Stimulated activated effector memory CD8-positive, alpha-beta T cell treated with anti-CD3 and anti-CD28 coated beads, Interleukin-12 subunit alpha, Interleukin-12 subunit beta, amount 100 ng/mL, for 72 hours (primary cell): ENCODE measurements around the gene LYPD6.
A peak's percentile ranks its signal among the peaks of the same experiment; 100 is the strongest.

Experiments
- ATAC-seq: fragments of 150-1000 bp; cut with Tn5 transposase; 2 replicates; pipeline ENCODE4 v1.10.0; 2021
- DNase-seq, 2 donors: peaks; one replicate each; pipeline ENCODE4 v3.0.0; 2021 to 2022; ENCODE audit warnings: low spot score in 2 of 2
- H3K27ac Mint-ChIP-seq: one replicate; pipeline ENCODE4 v1.8.0; 2022; ENCODE audit warnings: mild to moderate bottlenecking, mixed read lengths
- H3K36me3 Mint-ChIP-seq: one replicate; pipeline ENCODE4 v1.8.0; 2022; ENCODE audit warnings: mild to moderate bottlenecking, mixed read lengths
- H3K4me1 Mint-ChIP-seq: one replicate; pipeline ENCODE4 v1.8.0; 2022; ENCODE audit warnings: mixed read lengths
- H3K4me3 Mint-ChIP-seq: one replicate; pipeline ENCODE4 v1.8.0; 2022; ENCODE audit warnings: mild to moderate bottlenecking, mixed read lengths
- H3K9me3 Mint-ChIP-seq: one replicate; pipeline ENCODE4 v1.8.0; 2022; ENCODE audit warnings: mixed read lengths

Gene LYPD6

DNA sequence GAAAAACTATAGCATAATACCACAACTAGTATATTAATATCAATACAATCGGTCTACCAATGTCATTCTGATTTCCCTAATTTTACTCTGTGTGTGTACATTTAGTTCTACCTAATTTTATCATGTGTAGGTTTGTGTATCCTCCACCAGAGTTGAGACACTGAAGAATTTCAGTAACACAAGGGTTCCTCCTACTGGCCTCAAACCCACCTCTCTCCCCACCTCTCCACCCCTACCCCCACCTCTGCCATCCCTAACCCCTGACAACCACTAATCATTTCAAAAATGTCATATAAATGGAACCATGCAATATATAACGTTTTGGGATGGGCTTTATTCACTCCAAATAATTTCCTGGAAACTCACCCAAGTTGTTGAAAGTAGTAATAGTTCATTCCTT lies 117.9 kb downstream of the LYPD6 start:
- Mint-ChIP-seq H3K27ac (no peak overlapping the region), H3K4me1 (no peaks in the 10 kb centered on the region), H3K9me3 (no peaks in the 10 kb centered on the region), H3K36me3 (no peaks in the 10 kb centered on the region), H3K4me3 (no peak overlapping the region)
- DNase-seq (no peak), ATAC-seq (no peak)

DNA sequence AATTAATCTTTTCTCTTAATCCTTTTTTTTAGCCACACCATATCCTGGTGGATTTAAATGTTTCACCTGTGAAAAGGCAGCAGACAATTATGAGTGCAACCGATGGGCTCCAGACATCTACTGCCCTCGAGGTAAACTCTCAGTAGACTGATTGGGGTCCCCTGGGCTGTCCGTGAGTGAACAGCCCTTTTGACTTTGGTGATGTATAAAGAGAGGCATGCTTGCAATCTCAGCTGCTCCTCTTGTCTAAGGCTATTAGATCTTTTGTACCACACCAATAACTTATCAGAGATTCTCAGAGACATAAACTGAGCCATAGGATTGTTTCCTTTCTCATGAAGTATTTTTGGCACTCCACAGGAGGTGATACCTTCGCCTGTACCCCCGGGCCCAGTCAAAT lies 118.6 kb downstream of the LYPD6 start:
- DNase-seq = no peak
- ATAC-seq = no peak
- no peaks in the 10 kb centered on the region for H3K4me1 Mint-ChIP-seq
- no peak overlapping the region for H3K4me3 Mint-ChIP-seq
- H3K9me3 Mint-ChIP-seq = no peaks in the 10 kb centered on the region
- no peak overlapping the region for H3K27ac Mint-ChIP-seq
- H3K36me3 Mint-ChIP-seq = no peaks in the 10 kb centered on the region

DNA sequence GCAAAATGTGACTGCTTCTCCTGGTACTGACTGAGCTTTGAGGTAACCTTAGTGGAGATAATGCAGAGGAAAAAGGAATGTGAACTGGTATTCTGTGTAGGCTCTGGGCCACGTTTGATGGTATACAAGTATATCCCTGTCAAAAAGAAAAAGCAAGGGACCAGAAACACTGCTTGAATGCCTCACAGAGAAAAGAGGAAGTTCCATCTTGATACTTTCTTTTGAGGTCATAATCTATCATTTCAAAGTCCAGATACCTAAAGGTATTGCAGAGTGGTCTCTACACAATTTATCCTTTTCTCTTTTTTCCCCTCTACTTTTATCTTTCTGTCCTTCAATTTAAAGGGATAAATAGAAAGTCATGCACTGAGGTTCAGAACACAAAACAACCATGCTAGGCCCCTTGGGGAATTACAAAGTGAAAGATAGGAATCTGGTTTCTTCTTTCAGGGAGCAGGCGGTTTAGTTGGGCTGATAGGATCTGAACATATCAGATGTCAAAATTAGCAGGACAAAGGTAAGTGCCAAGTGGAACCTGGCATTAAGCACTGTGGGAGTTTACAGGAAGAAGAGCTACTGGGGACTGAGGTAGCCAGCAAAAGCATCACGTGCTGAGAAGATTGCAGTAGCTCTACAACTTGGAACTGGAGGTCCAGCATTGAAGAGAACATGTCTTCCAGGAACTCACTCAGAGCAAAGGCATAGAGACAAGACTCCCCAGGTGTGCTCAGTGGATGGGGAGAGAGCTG lies 121.2 kb downstream of the LYPD6 start:
- H3K36me3 Mint-ChIP-seq = no peaks in the 10 kb centered on the region
- H3K4me3 Mint-ChIP-seq = no peak overlapping the region
- no peak overlapping the region for H3K27ac Mint-ChIP-seq
- no peaks in the 10 kb centered on the region for H3K4me1 Mint-ChIP-seq
- H3K9me3 Mint-ChIP-seq = no peaks in the 10 kb centered on the region
- no peak for ATAC-seq
- no peak for DNase-seq

DNA sequence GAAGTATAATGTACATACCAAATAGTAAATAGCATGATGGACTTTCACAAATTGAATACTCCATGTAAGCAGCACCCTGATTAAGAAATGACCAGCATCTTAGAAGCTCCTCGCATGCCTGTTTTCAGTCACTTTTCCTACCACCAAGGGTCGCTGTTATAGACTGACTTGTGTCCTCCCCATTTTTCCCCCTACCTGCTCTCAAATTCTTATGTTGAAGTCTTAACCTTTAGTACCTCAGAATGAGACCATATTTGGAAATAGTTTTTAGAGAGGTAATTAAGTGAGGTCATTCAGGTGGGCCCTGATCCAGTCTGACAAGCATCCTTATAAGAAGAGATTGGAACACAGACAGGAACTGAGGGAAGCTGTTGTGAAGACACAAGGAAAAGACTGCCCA lies 125.9 kb downstream of the LYPD6 start:
- no peaks in the 10 kb centered on the region for H3K36me3 Mint-ChIP-seq
- ATAC-seq (no peak), DNase-seq (no peak)
- no peaks in the 10 kb centered on the region for H3K4me1 Mint-ChIP-seq
- H3K4me3 Mint-ChIP-seq = no peak overlapping the region
- H3K27ac Mint-ChIP-seq = no peak overlapping the region
- H3K9me3 Mint-ChIP-seq = peaks cover 15% of the 10 kb centered on the region

DNA sequence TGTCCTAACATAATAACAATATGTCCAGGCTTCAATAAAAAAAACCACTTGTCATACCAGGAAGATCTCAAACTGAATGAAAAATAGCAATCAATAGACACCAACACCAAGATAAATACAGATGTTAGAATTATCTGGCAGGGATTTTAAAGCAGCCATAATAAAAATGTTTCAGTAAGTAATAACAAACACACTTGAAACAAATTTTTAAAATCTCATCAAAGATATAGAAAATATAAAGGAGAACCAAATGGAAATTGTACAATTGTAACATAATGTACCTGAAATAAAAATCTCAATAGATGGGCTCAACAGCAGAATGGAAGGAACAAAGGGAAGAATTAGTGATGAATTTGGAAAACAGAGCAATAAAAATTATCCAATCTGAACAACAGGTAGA lies 128.1 kb downstream of the LYPD6 start:
- no peaks in the 10 kb centered on the region for H3K4me1 Mint-ChIP-seq

DNA sequence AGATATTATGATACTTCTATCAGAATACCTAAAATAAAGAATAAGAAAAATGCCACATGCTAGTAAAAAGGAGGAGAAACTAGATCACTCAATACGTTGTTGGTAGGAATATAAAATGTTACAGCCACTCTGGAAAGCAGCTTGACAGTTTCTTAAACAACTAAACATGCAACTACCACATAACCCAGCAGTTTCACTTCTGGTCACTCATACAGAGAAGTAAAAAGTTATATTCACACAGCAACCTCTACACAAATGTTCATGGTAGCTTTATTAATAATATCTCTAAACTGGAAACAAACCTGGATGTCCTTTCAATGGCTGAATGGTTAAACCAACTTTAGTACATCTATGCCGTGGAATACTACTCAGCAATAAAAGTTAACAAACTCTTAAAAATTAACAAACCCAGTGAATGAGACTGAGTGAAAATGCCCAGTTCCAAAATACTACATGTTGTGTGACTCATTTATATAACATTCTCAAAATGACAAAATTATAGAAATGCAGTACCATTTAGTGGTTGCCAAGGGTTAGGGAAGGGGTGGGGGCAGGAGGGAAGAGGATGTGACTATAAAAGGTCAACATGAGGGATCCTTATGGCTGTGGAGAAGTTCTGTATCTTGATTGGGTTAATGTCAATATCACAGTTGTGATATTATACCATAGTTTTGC lies 133.1 kb downstream of the LYPD6 start:
- no peaks in the 10 kb centered on the region for H3K4me1 Mint-ChIP-seq

More for the DNA sequence above, 128.1 kb downstream of the LYPD6 start:
- no peak for DNase-seq
- Mint-ChIP-seq H3K36me3 (no peaks in the 10 kb centered on the region), H3K27ac (no peak overlapping the region), H3K4me3 (no peak overlapping the region), H3K9me3 (peaks cover 15% of the 10 kb centered on the region)
- no peak for ATAC-seq

DNA sequence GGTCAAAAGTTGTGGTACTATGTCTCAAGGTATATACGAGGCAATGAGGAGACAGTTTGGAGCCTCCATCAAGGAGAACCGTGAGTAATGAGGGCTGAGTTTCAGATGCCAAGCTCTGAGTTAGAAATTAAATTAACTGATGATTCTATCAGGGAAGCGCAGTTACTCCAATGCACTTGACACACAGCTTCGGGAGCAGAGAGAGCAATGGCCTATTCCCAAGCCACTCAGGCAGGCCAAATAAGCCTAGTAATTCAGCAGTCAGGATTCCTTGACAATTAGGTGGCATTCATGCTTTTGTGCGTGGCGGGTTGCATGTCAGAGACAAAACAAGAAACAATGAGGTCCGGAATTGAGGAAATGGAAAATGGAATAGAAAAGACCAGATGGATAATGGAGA lies 134.0 kb downstream of the LYPD6 start:
- peaks cover 4% of the 10 kb centered on the region for H3K9me3 Mint-ChIP-seq
- no peak overlapping the region for H3K4me3 Mint-ChIP-seq
- no peak for DNase-seq
- no peaks in the 10 kb centered on the region for H3K4me1 Mint-ChIP-seq
- H3K27ac Mint-ChIP-seq = no peak overlapping the region
- ATAC-seq = no peak
- no peaks in the 10 kb centered on the region for H3K36me3 Mint-ChIP-seq

More for the DNA sequence above, 133.1 kb downstream of the LYPD6 start:
- Mint-ChIP-seq H3K36me3 (no peaks in the 10 kb centered on the region), H3K4me3 (no peak overlapping the region), H3K27ac (no peak overlapping the region), H3K9me3 (peaks cover 12% of the 10 kb centered on the region)
- ATAC-seq (peak; percentile 89), DNase-seq (no peak)

DNA sequence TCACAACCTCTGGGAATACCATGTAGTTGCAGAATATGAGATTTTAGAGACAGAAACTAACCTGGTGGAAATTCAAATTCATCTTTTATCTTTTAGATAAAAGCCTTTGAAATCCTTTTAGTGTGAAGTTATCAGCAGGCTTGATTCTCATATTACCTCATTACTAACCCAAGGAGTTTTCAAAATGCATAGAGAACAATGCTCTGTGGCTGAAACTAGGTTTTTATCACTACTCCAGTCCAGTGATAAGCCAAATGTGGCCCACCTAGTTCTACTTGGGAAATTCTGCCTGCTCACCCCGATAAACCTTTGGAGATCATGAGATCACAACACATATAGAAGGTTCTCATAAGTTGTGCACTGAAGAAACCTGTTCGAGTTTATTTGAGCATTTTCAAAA lies 135.5 kb downstream of the LYPD6 start:
- H3K27ac Mint-ChIP-seq = no peak overlapping the region
- H3K4me1 Mint-ChIP-seq = no peaks in the 10 kb centered on the region
- H3K9me3 Mint-ChIP-seq = no peaks in the 10 kb centered on the region
- H3K36me3 Mint-ChIP-seq = no peaks in the 10 kb centered on the region
- H3K4me3 Mint-ChIP-seq = no peak overlapping the region
- DNase-seq (no peak), ATAC-seq (no peak)

DNA sequence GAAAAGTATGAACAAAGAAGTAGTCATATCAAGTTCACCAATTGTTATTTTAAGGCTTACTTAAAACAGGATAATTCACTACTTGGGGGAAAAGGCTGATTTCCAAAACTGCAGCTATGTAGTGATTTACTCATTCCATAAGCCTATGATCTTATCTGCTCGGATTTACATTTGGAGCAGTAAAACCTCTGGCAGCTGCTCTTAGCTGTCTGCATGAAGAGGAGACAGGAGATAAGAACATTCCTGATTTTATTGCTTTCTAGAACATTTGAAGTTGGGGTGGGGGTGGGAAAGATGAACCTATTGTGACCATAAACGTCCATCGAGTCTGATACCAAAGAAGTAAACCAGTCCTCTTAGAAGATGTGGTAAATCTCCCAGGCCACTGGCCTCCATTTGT lies 136.2 kb downstream of the LYPD6 start:
- no peaks in the 10 kb centered on the region for H3K9me3 Mint-ChIP-seq
- ATAC-seq (no peak), DNase-seq (no peak)
- no peak overlapping the region for H3K4me3 Mint-ChIP-seq
- no peaks in the 10 kb centered on the region for H3K4me1 Mint-ChIP-seq
- H3K36me3 Mint-ChIP-seq = no peaks in the 10 kb centered on the region
- no peak overlapping the region for H3K27ac Mint-ChIP-seq

DNA sequence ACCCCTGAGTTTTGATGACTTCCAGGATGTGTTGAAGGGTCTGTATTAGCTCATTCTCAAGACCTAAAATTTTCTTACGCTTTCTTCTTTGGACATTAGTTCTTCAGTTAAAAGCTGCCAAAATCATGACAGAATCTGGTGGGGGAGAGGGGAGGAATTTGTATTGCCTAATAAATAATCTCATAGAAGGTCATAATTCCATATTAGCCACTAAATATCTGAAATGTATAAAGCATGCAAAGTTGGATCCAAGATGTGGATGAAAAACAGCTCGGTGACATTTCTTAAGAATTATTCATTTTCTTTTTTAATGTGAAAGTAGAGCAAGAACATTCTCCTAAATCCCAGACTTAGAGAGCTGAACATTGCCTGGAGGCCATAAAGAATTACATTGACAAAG lies 137.0 kb downstream of the LYPD6 start:
- Mint-ChIP-seq H3K4me1 (no peaks in the 10 kb centered on the region), H3K4me3 (no peak overlapping the region), H3K36me3 (no peaks in the 10 kb centered on the region), H3K27ac (no peak overlapping the region), H3K9me3 (no peaks in the 10 kb centered on the region)
- no peak for ATAC-seq
- DNase-seq = no peak

DNA sequence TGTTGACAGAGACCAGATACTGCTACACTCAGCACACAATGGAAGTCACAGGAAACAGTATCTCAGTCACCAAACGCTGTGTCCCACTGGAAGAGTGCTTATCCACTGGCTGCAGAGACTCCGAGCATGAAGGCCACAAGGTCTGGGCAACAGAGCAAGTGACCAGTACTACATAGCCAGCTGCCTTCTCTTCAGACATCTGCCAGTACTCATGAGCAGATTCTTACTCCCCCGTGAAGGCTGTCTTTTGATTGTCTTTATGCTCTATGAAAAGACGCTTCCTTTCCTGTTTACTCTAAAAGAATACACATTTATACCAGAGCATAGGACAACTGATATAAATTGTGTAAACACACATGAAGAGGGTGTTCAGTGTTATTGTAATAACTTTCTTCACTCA lies 138.2 kb downstream of the LYPD6 start:
- no peak for DNase-seq
- H3K4me1 Mint-ChIP-seq = no peaks in the 10 kb centered on the region
- H3K36me3 Mint-ChIP-seq = no peaks in the 10 kb centered on the region
- H3K27ac Mint-ChIP-seq = no peak overlapping the region
- no peak for ATAC-seq
- H3K4me3 Mint-ChIP-seq = no peak overlapping the region
- H3K9me3 Mint-ChIP-seq = no peaks in the 10 kb centered on the region

DNA sequence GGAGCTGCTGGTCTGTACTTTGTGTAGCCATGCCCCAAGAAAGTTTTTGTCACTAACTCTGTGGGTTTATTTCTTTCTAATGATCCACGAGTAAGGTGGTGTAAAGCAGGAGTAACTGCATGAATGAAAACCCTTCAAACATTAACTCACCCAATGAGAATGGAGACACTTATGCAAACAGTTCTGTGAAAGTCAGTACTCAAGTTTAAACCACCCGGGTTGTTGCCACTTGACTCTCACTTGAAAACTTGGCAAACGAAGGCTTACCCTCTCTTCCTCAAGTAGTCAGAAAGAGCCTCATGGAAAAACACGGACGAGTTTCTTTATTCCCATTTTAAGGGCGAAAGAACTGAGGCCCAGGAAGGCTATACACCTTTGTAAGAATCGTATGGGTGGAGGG lies 139.7 kb downstream of the LYPD6 start:
- Mint-ChIP-seq H3K9me3 (no peaks in the 10 kb centered on the region), H3K4me1 (no peaks in the 10 kb centered on the region), H3K36me3 (no peaks in the 10 kb centered on the region), H3K27ac (no peak overlapping the region), H3K4me3 (no peak overlapping the region)
- ATAC-seq (no peak), DNase-seq (no peak)

DNA sequence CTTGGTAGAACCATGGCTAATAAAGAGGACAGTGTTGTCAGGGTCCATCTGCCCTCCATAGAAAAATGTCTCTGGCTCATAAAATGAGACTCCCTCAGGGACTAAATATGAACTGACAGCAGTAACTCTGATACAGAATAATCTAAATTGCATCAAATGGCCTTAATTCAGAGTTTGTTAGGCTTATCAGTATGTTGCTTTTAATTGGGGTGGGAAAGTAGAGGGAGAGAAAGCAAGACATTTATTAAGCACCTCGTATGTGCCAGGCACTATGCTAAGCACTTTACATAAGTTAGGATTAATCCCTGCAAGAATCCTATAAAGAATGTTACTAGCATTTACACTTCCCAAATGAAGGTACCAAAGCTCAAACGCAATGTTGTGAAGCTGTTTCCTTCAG lies 142.0 kb downstream of the LYPD6 start:
- ATAC-seq (no peak), DNase-seq (no peak)
- H3K36me3 Mint-ChIP-seq = no peaks in the 10 kb centered on the region
- no peaks in the 10 kb centered on the region for H3K9me3 Mint-ChIP-seq
- H3K4me3 Mint-ChIP-seq = no peak overlapping the region
- no peak overlapping the region for H3K27ac Mint-ChIP-seq
- no peaks in the 10 kb centered on the region for H3K4me1 Mint-ChIP-seq

DNA sequence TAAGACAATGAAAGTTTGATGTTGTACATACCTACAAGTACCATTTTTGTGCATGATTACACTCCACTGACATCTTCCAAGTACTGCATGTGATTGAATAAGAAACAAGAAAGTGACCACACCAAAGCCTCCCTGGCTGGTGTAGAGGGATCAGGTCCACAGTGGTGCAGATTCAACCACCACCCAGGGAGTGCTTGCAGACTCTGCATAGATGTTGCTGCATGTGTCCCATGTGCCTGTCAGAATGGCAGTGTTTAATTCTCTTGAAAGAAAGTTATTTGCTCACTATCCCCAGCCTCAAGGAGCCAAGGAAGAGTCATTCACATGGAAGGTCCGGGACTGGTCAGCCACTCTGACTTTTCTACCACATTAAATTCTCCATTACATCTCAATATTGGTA lies 142.7 kb downstream of the LYPD6 start:
- Mint-ChIP-seq H3K27ac (no peak overlapping the region), H3K9me3 (no peaks in the 10 kb centered on the region), H3K4me1 (no peaks in the 10 kb centered on the region), H3K4me3 (no peak overlapping the region), H3K36me3 (no peaks in the 10 kb centered on the region)
- no peak for DNase-seq
- ATAC-seq = no peak

DNA sequence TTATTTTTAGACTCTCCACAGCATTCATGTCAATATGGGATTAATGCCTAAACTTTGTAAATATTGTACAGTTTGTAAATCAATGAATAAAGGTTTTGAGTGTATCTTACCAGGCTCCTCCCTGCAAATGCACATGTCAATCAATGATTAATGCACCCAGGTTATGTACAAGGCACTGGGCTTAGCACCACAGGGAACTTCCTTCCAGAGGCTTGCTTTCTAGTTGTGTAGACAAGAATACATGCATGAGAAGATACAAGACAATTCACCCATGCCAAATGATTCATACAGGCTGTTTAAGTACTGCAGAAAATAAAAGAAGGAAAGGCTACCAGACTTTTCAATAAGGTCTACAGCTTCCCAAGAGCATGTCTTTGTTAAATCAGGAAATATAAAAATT lies 143.1 kb downstream of the LYPD6 start:
- no peak overlapping the region for H3K27ac Mint-ChIP-seq
- no peak for DNase-seq
- H3K36me3 Mint-ChIP-seq = no peaks in the 10 kb centered on the region
- H3K9me3 Mint-ChIP-seq = no peaks in the 10 kb centered on the region
- no peak overlapping the region for H3K4me3 Mint-ChIP-seq
- no peaks in the 10 kb centered on the region for H3K4me1 Mint-ChIP-seq
- ATAC-seq = no peak

DNA sequence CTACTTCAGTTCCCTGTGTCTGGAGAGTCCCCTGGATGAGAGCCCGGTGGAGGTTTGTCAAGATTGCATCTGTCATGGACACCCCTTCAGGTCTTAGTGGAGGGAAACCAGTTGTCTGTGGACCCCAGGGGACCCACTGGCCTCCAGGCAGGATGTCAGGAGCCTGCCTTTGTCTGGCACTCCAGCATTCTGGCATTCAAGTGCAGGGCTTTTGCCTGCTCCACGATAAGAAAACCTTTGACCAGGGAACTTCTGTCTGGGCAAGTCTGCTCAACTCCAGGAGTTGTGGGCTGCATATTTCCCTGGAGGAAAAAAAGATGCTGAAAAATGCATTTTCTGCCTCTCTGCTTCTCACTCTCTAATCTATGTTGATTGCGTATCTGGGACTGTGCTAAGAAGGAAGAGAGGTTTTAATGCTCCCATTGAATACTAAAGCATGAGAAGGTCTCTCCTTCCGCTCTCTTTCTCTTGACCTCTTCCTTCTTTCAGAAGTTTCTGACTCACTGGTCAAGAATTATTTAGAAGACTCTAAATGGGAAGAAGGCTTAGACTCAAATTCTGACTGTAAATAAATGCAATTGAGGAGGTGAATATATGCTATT lies 152.7 kb downstream of the LYPD6 start:
- no peak overlapping the region for H3K4me3 Mint-ChIP-seq
- H3K27ac Mint-ChIP-seq = no peak overlapping the region
- ATAC-seq = no peak
- H3K4me1 Mint-ChIP-seq = no peaks in the 10 kb centered on the region
- no peak for DNase-seq
- no peaks in the 10 kb centered on the region for H3K36me3 Mint-ChIP-seq
- H3K9me3 Mint-ChIP-seq = no peaks in the 10 kb centered on the region
